ENCODE measurements around the gene TMEM184B. TPM values are rescaled to one million over a fixed set of nuclear protein-coding genes. Genes with fewer than 3 reads are reported as not detected.

Gene TMEM184B
- polyA plus RNA-seq, 1 experiment: 75.5 TPM

DNA sequence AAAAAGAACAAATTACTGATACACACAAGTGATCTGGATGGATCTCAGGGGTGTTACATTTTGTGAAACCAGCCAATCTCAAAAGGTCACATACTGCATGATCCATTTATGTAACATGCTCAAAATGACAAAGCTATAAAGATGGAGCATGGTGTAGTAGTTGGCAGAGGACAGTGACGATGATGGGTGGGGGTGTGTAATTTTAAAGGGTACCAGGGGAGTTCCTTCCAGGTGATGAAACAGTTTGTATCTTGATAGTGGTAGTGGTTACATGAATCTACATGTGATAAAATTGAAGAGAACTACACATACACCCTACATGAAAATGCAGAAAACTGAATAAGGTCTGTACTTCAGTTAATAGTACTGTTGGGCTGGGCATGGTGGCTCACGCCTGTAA is 17.1 kb downstream of the TMEM184B start:
- Histone ChIP-seq H3K36me3 (ENCODE audit: control insufficient read depth, insufficient read depth, low read length) (peaks cover 2% of the 10 kb centered on the region; the same call in 1 of the 2 replicates), H3K27me3 (ENCODE audit: control insufficient read depth, insufficient read depth, low read length) (no peaks in the 10 kb centered on the region), H3K4me3 (ENCODE audit: low read depth, low read length) (no peak overlapping the region)
- DNase-seq (ENCODE audit: low read depth): no peak
- CTCF ChIA-PET: no interaction called here
- POLR2A ChIA-PET: no interaction called here
- TF ChIP-seq, protein P1, sequence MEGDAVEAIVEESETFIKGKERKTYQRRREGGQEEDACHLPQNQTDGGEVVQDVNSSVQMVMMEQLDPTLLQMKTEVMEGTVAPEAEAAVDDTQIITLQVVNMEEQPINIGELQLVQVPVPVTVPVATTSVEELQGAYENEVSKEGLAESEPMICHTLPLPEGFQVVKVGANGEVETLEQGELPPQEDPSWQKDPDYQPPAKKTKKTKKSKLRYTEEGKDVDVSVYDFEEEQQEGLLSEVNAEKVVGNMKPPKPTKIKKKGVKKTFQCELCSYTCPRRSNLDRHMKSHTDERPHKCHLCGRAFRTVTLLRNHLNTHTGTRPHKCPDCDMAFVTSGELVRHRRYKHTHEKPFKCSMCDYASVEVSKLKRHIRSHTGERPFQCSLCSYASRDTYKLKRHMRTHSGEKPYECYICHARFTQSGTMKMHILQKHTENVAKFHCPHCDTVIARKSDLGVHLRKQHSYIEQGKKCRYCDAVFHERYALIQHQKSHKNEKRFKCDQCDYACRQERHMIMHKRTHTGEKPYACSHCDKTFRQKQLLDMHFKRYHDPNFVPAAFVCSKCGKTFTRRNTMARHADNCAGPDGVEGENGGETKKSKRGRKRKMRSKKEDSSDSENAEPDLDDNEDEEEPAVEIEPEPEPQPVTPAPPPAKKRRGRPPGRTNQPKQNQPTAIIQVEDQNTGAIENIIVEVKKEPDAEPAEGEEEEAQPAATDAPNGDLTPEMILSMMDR (IDR thresholded peaks at IDR 0.05; ENCODE audit: insufficient read depth, low read depth, low read length): no peak

DNA sequence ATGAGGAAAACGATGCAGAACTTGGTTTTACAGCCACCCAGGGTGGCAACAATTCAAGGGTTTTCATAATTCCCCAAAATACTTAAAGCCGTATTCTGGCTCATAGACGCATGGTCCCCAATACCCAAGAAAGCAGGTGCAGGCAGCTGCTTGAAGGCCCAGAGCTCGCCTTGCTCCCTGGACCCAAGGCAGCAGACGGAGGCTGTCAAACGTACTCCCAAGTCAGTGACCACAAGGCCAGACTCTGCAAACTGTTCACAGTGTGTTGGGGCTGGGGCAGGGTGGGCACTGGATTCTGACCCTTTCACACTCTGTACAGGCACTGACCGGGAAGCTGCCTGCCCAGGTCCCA is 21.5 kb downstream of the TMEM184B start:
- no peak overlapping the region for H3K4me3 ChIP-seq (ENCODE audit: low read depth, low read length)
- ChIA-PET POLR2A (interaction anchor here (0.6 kb wide), 1 partner anchor 22 kb away, joined by 3 read pairs; no protein-coding TSS in a partner anchor), CTCF (no interaction called here)
- TF ChIP-seq, protein P1 (IDR thresholded peaks at IDR 0.05; ENCODE audit: insufficient read depth, low read depth, low read length): no peak
- no peak for DNase-seq (ENCODE audit: low read depth)
- H3K27me3 ChIP-seq (ENCODE audit: control insufficient read depth, insufficient read depth, low read length): no peaks in the 10 kb centered on the region
- peaks cover 12% of the 10 kb centered on the region for H3K36me3 ChIP-seq (ENCODE audit: control insufficient read depth, insufficient read depth, low read length)

DNA sequence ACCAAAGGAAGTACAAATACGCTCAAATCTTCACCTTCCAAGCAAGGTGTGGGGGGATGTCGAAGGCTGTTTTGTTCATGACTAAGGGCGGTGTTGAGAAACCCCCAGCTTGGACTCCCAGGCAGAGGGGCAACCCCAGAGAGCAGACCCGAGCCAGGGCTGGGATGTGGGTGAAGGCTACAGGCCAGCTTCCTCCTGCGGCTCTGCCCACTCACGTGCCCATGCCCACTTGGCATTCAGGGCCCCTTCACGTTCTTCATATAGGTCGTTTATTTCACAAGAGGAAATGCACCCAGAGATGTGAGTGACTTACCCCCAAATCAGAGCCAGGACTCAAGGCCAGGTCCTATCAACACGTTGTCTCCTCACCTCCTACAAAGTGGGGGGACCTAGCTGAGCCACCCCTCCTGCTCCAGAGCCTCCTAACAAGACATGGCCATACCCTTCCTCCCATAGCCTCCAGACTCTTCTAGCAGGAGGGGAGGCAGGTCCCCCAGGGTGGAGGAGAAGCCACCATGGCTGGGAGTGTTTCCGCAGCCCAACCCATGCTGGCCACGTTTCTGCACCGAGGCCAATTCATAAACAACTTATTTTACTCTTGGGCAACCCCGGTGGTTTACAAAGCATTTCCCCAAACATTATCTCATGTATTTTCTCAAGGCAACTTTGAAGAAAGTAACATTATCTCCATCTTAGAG is 22.0 kb downstream of the TMEM184B start:
- ChIA-PET POLR2A (interaction anchor here (0.6 kb wide), 1 partner anchor 21 kb away, joined by 3 read pairs; no protein-coding TSS in a partner anchor), CTCF (interaction anchor here (0.8 to 0.9 kb wide), 2 partner anchors 11 to 30 kb away, joined by 3 read pairs; no protein-coding TSS in a partner anchor)
- no peak for DNase-seq (ENCODE audit: low read depth)
- H3K27me3 ChIP-seq (ENCODE audit: control insufficient read depth, insufficient read depth, low read length): no peaks in the 10 kb centered on the region
- TF ChIP-seq, protein P1 (IDR thresholded peaks at IDR 0.05; ENCODE audit: insufficient read depth, low read depth, low read length): no peak
- peaks cover 17% of the 10 kb centered on the region for H3K36me3 ChIP-seq (ENCODE audit: control insufficient read depth, insufficient read depth, low read length)
- H3K4me3 ChIP-seq (ENCODE audit: low read depth, low read length): no peak overlapping the region

DNA sequence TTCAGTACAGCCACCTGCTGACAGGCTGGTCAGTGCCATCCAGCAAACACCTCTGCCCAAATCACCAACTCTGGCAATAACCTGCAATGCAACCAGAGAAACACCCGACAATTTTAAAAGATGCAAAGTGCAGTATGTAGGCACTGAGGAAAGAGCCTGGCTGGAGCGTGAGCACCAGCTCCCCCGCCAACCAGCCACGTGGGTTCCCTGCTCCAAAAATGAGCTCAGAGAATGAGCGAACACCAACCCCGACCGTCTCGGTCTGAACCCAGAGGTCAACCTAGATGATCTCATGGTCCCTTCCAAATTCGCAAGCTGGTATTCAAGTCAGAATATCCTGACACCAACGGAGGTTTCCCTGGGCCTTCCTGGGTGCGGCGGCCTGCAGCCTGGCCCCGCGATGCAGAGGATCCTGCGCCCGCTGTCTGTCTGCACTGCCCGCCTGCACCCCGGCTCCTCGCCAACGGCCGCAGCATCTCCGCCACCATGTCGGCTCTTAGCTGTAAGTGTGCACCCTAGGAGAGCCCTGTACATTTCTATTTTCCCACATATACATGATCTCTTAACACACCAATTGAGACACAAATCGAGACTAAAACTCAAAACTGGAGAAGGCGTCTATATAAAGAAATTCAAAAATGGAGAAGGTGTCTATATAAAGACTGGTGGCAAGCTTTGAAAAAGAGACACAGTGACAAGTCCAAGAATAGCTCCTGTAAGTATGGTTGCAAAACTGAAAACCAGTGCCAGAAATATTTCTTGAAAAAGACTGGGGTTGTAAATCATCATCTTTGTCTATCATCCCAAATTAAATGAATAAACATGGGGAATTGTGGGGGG is 22.8 kb downstream of the TMEM184B start:
- TF ChIP-seq, protein P1 (IDR thresholded peaks at IDR 0.05; ENCODE audit: insufficient read depth, low read depth, low read length): no peak
- Histone ChIP-seq H3K4me3 (ENCODE audit: low read depth, low read length) (no peak overlapping the region), H3K27me3 (ENCODE audit: control insufficient read depth, insufficient read depth, low read length) (no peaks in the 10 kb centered on the region), H3K36me3 (ENCODE audit: control insufficient read depth, insufficient read depth, low read length) (peaks cover 19% of the 10 kb centered on the region)
- no peak for DNase-seq (ENCODE audit: low read depth)
- POLR2A ChIA-PET: no interaction called here
- CTCF ChIA-PET: interaction anchor here (0.8 to 0.9 kb wide), 2 partner anchors 12 to 31 kb away, joined by 3 read pairs; no protein-coding TSS in a partner anchor

DNA sequence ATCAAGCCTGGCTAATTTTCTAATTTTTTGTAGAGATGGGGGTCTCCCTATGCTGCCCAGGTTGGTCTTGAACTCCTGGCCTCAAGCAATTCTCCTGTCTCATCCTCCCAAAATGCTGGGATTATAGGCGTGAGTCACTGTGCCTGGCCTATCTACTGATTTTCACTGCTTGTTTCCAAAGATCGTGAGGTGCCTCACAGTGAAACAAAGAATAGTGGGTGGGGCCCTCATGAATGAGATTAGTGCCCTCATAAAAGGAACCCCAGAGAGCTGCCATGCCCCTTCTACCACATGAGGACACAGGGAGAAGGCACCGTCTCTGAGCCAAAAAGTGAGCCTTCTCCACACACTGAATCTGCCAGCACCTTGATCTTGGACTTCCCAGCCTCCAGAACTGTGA is 23.5 kb downstream of the TMEM184B start:
- peaks cover 24% of the 10 kb centered on the region for H3K36me3 ChIP-seq (ENCODE audit: control insufficient read depth, insufficient read depth, low read length)
- H3K27me3 ChIP-seq (ENCODE audit: control insufficient read depth, insufficient read depth, low read length): no peaks in the 10 kb centered on the region
- ChIA-PET CTCF (no interaction called here), POLR2A (no interaction called here)
- TF ChIP-seq, protein P1 (IDR thresholded peaks at IDR 0.05; ENCODE audit: insufficient read depth, low read depth, low read length): no peak
- no peak overlapping the region for H3K4me3 ChIP-seq (ENCODE audit: low read depth, low read length)
- DNase-seq (ENCODE audit: low read depth): no peak
